Measurements from ENCODE around the gene SLC2A6.

DNA sequence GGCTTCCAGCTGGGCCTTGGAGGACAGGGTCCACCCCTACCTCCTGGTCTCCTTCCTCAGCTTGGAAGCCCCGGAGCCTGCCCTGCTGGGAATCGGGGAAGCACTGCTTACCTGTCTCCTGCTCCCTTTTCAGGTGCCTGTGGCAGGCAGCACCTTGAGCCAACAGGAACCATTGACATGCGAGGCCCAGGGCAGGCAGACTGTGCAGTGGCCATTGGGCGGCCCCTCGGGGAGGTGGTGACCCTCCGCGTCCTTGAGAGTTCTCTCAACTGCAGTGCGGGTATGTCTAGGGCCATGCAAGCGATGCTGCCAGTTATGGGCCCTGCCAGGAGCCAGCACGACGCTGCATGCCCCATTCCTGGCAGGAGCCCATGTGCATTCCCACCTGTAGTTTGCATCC is 23.0 kb downstream of the SLC2A6 start:
- TF ChIP-seq, protein P1, sequence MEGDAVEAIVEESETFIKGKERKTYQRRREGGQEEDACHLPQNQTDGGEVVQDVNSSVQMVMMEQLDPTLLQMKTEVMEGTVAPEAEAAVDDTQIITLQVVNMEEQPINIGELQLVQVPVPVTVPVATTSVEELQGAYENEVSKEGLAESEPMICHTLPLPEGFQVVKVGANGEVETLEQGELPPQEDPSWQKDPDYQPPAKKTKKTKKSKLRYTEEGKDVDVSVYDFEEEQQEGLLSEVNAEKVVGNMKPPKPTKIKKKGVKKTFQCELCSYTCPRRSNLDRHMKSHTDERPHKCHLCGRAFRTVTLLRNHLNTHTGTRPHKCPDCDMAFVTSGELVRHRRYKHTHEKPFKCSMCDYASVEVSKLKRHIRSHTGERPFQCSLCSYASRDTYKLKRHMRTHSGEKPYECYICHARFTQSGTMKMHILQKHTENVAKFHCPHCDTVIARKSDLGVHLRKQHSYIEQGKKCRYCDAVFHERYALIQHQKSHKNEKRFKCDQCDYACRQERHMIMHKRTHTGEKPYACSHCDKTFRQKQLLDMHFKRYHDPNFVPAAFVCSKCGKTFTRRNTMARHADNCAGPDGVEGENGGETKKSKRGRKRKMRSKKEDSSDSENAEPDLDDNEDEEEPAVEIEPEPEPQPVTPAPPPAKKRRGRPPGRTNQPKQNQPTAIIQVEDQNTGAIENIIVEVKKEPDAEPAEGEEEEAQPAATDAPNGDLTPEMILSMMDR (IDR thresholded peaks at IDR 0.05; ENCODE audit: insufficient read depth, low read depth, low read length): no peak
- TF ChIP-seq EZH2 (IDR thresholded peaks at IDR 0.05; ENCODE audit: insufficient read depth, low read length): no peak

All from astrocyte (in vitro differentiated cells and primary cell).